ENCODE measurements around the gene DEFB123. TPM values are rescaled to one million over a fixed set of nuclear protein-coding genes. Genes with fewer than 3 reads are reported as not detected.
"Not testable (repeated sequence)": the region's sequence is repeated elsewhere in the genome, so short reads cannot be mapped to it uniquely, and the experiment has no call there.

DEFB123 gene
- total RNA-seq, 1 donor from 2014 or later, result not detected

GRCh38 chr20:31430568-31431115 lies 9.8 kb upstream of the DEFB123 start:
- DNase-seq (ENCODE audit: low read depth) (no peak), FAIRE-seq (no peak)
- TF ChIP-seq CTCF (IDR thresholded peaks at IDR 0.05; ENCODE audit: insufficient read depth, low read length, severe bottlenecking), result no peak
- Histone ChIP-seq H3K27me3 (ENCODE audit: control insufficient read depth, insufficient read depth, low read length) (no peaks in the 10 kb centered on the region), H3K36me3 (ENCODE audit: control insufficient read depth, insufficient read depth, low read length) (no peaks in the 10 kb centered on the region), H3K4me3 (ENCODE audit: low read depth, low read length) (no peak overlapping the region)

GRCh38 chr20:31446084-31446819 lies 5.8 kb downstream of the DEFB123 start:
- Histone ChIP-seq H3K36me3 (ENCODE audit: control insufficient read depth, insufficient read depth, low read length) (no peaks in the 10 kb centered on the region), H3K27me3 (ENCODE audit: control insufficient read depth, insufficient read depth, low read length) (no peaks in the 10 kb centered on the region), H3K4me3 (ENCODE audit: low read depth, low read length) (no peak overlapping the region)
- DNase-seq (ENCODE audit: low read depth) (no peak), FAIRE-seq (no peak)
- TF ChIP-seq CTCF (IDR thresholded peaks at IDR 0.05; ENCODE audit: insufficient read depth, low read length, severe bottlenecking), result no peak

- no peak for DNase-seq (ENCODE audit: low read depth)
- no peak for FAIRE-seq
- no peaks in the 10 kb centered on the region for H3K36me3 ChIP-seq (ENCODE audit: control insufficient read depth, insufficient read depth, low read length)
- no peak for TF ChIP-seq CTCF (IDR thresholded peaks at IDR 0.05; ENCODE audit: insufficient read depth, low read length, severe bottlenecking)
- no peaks in the 10 kb centered on the region for H3K27me3 ChIP-seq (ENCODE audit: control insufficient read depth, insufficient read depth, low read length)
- no peak overlapping the region for H3K4me3 ChIP-seq (ENCODE audit: low read depth, low read length)
These were observed 9.3 kb downstream of the DEFB123 start for GRCh38 chr20:31449511-31450414.

- H3K36me3 ChIP-seq (ENCODE audit: control insufficient read depth, insufficient read depth, low read length), result no peaks in the 10 kb centered on the region
- FAIRE-seq (no peak), DNase-seq (ENCODE audit: low read depth) (peak; percentile 13)
- H3K27me3 ChIP-seq (ENCODE audit: control insufficient read depth, insufficient read depth, low read length), result no peaks in the 10 kb centered on the region
- H3K4me3 ChIP-seq (ENCODE audit: low read depth, low read length), result no peak overlapping the region
- no peak for TF ChIP-seq CTCF (IDR thresholded peaks at IDR 0.05; ENCODE audit: insufficient read depth, low read length, severe bottlenecking)
These were observed 12.1 kb downstream of the DEFB123 start for GRCh38 chr20:31452575-31452974.

GRCh38 chr20:31454361-31454760 lies 13.9 kb downstream of the DEFB123 start:
- no peak overlapping the region for H3K4me3 ChIP-seq (ENCODE audit: low read depth, low read length)
- no peak for TF ChIP-seq CTCF (IDR thresholded peaks at IDR 0.05; ENCODE audit: insufficient read depth, low read length, severe bottlenecking)
- FAIRE-seq, result no peak
- H3K36me3 ChIP-seq (ENCODE audit: control insufficient read depth, insufficient read depth, low read length), result no peaks in the 10 kb centered on the region
- no peaks in the 10 kb centered on the region for H3K27me3 ChIP-seq (ENCODE audit: control insufficient read depth, insufficient read depth, low read length)
- no peak for DNase-seq (ENCODE audit: low read depth)

GRCh38 chr20:31470946-31471345 lies 30.5 kb downstream of the DEFB123 start:
- not testable (repeated sequence) for DNase-seq (ENCODE audit: low read depth); H3K4me3 ChIP-seq (ENCODE audit: low read depth, low read length); H3K27me3 ChIP-seq (ENCODE audit: control insufficient read depth, insufficient read depth, low read length); FAIRE-seq; H3K36me3 ChIP-seq (ENCODE audit: control insufficient read depth, insufficient read depth, low read length)

All from bronchial epithelial cell (primary cell).